Right atrium auricular region (tissue), 2 donors: ENCODE measurements around the gene CLIP3. TPM values are rescaled to one million over a fixed set of nuclear protein-coding genes. Genes with fewer than 3 reads are reported as not detected.
"Not testable (repeated sequence)": the region's sequence is repeated elsewhere in the genome, so short reads cannot be mapped to it uniquely, and the experiment has no call there.

ENCODE experiments used
- DNase-seq: peaks from one replicate; pipeline ENCODE4 v3.0.0-alpha.2; 2019; ENCODE audit warnings: low spot score
- H3K27ac ChIP-seq, 2 donors: fragments of 200-600 bp; sonication (generic); 1 replicate in 1 of 2; 2 replicates in 1 of 2; pipeline ENCODE4 v1.5.1; 2016 to 2019
- H3K27me3 ChIP-seq, 2 donors: fragments of 200-600 bp; sonication (generic); one replicate each; pipeline versions ENCODE4 v1.5.1 to v1.6.0; 2017 to 2019
- H3K36me3 ChIP-seq: fragments of 200-600 bp; sonication (generic); one replicate; pipeline ENCODE4 v1.5.1; 2016
- H3K4me1 ChIP-seq, 2 donors: fragments of 200-600 bp; sonication (generic); one replicate each; pipeline versions ENCODE4 v1.5.1 to v1.6.0; 2017 to 2019
- H3K4me3 ChIP-seq, 2 donors: fragments of 200-600 bp; sonication (generic); 1 replicate in 1 of 2; 2 replicates in 1 of 2; pipeline ENCODE4 v1.5.1; 2017 to 2019; ENCODE audit warnings: mild to moderate bottlenecking in 1 of 2, moderate library complexity in 1 of 2
- H3K9me3 ChIP-seq, 2 donors: fragments of 200-600 bp; sonication (generic); one replicate each; pipeline ENCODE4 v1.5.1; 2019
- CTCF ChIP-seq, 2 donors: fragments of 200-600 bp; sonication (generic); IDR thresholded peaks; one replicate each; pipeline ENCODE4 v1.5.1; 2019; ENCODE audit warnings: antibody characterized with exemption in 2 of 2
- total RNA-seq, 2 donors: library from RNA; depleted of rRNA; stranded (reverse); fragments of >200 nt; gene quantifications; one replicate each; pipeline ENCODE4 v1.1.0, GENCODE V29; 2016

The CLIP3 gene
- total RNA-seq, 2 donors from 2014 or later = 5.1 to 10.7 TPM

- no peak for TF ChIP-seq CTCF (IDR thresholded peaks at IDR 0.05)
- Histone ChIP-seq H3K27me3 (no peaks in the 10 kb centered on the region), H3K9me3 (no peaks in the 10 kb centered on the region), H3K27ac (no peak overlapping the region), H3K4me1 (peaks cover 0 to 9% of the 10 kb centered on the region in 2 donors), H3K36me3 (no peaks in the 10 kb centered on the region), H3K4me3 (no peak overlapping the region)
- no peak for DNase-seq
Measured at GRCh38 chr19:36072081-36072480, 39.4 kb upstream of the CLIP3 start.

GRCh38 chr19:36068810-36069499 is 36.3 kb upstream of the CLIP3 start:
- not testable (repeated sequence) for H3K9me3 ChIP-seq, H3K36me3 ChIP-seq, H3K27ac ChIP-seq, DNase-seq, H3K27me3 ChIP-seq, H3K4me3 ChIP-seq, H3K4me1 ChIP-seq

GRCh38 chr19:36067681-36068080 is 35.0 kb upstream of the CLIP3 start:
- Histone ChIP-seq H3K9me3 (no peaks in the 10 kb centered on the region), H3K36me3 (no peaks in the 10 kb centered on the region), H3K27ac (no peak overlapping the region), H3K4me3 (no peak overlapping the region), H3K27me3 (no peaks in the 10 kb centered on the region), H3K4me1 (peaks cover 0 to 9% of the 10 kb centered on the region in 2 donors)
- DNase-seq = no peak
- no peak for TF ChIP-seq CTCF (IDR thresholded peaks at IDR 0.05)

- H3K4me1 ChIP-seq = no peaks in the 10 kb centered on the region
- no peaks in the 10 kb centered on the region for H3K27me3 ChIP-seq
- H3K27ac ChIP-seq = no peak overlapping the region
- no peak for DNase-seq
- no peaks in the 10 kb centered on the region for H3K36me3 ChIP-seq
- no peak for TF ChIP-seq CTCF (IDR thresholded peaks at IDR 0.05)
- no peaks in the 10 kb centered on the region for H3K9me3 ChIP-seq
- H3K4me3 ChIP-seq = no peak overlapping the region
Measured at GRCh38 chr19:36064826-36065225, 32.2 kb upstream of the CLIP3 start.

- no peak for DNase-seq
- no peaks in the 10 kb centered on the region for H3K36me3 ChIP-seq
- H3K9me3 ChIP-seq = no peaks in the 10 kb centered on the region
- H3K27ac ChIP-seq = no peak overlapping the region
- no peak overlapping the region for H3K4me3 ChIP-seq
- H3K4me1 ChIP-seq = no peaks in the 10 kb centered on the region
- no peak for TF ChIP-seq CTCF (IDR thresholded peaks at IDR 0.05)
- no peaks in the 10 kb centered on the region for H3K27me3 ChIP-seq
Measured at GRCh38 chr19:36061367-36061766, 28.7 kb upstream of the CLIP3 start.

GRCh38 chr19:36060430-36060829 is 27.8 kb upstream of the CLIP3 start:
- Histone ChIP-seq H3K9me3 (no peaks in the 10 kb centered on the region), H3K27me3 (no peaks in the 10 kb centered on the region), H3K27ac (no peak overlapping the region), H3K36me3 (no peaks in the 10 kb centered on the region), H3K4me3 (no peak overlapping the region), H3K4me1 (peaks cover 0 to 3% of the 10 kb centered on the region in 2 donors)
- TF ChIP-seq CTCF (IDR thresholded peaks at IDR 0.05) = peak; percentile 20 to 64
- no peak for DNase-seq
